Measurements from ENCODE around the gene TFF2.

- TF ChIP-seq POLR2A (IDR thresholded peaks at IDR 0.05) (no peak), POLR2AphosphoS5 (IDR thresholded peaks at IDR 0.05; ENCODE audit: insufficient read depth in 1 of 2, low read depth in 1 of 2) (no peak), CTCF (IDR thresholded peaks at IDR 0.05) (no peak)
These were observed 54.3 kb downstream of the TFF2 start for GRCh38 chr21:42296501-42296900.

Measured in vagina (tissue), 2 donors.